ENCODE data around the gene TMEM145.

Gene TMEM145

GRCh38 chr19:42312370-42312769 is 739 bp upstream of the TMEM145 start:
- no peak for DNase-seq (ENCODE audit: low spot score)
- TF ChIP-seq CTCF (IDR thresholded peaks at IDR 0.05; ENCODE audit: extremely low read depth, missing control alignments), result no peak

- no peak for TF ChIP-seq CTCF (IDR thresholded peaks at IDR 0.05; ENCODE audit: extremely low read depth, missing control alignments)
- no peak for DNase-seq (ENCODE audit: low spot score)
These were observed 989 bp downstream of the TMEM145 start for GRCh38 chr19:42313840-42314755.

- no peak for TF ChIP-seq CTCF (IDR thresholded peaks at IDR 0.05; ENCODE audit: extremely low read depth, missing control alignments)
- DNase-seq (ENCODE audit: low spot score), result no peak
These were observed 1.9 kb downstream of the TMEM145 start for GRCh38 chr19:42315024-42315423.

- no peak for TF ChIP-seq CTCF (IDR thresholded peaks at IDR 0.05; ENCODE audit: extremely low read depth, missing control alignments)
- peak; percentile 88 for DNase-seq (ENCODE audit: low spot score)
These were observed 3.4 kb downstream of the TMEM145 start for GRCh38 chr19:42316223-42317211.

- no peak for DNase-seq (ENCODE audit: low spot score)
These were observed 4.4 kb downstream of the TMEM145 start for GRCh38 chr19:42317535-42317934.

GRCh38 chr19:42322305-42322704 is 9.2 kb downstream of the TMEM145 start:
- no peak for TF ChIP-seq CTCF (IDR thresholded peaks at IDR 0.05; ENCODE audit: extremely low read depth, missing control alignments)
- no peak for DNase-seq (ENCODE audit: low spot score)

More at GRCh38 chr19:42317535-42317934, 4.4 kb downstream of the TMEM145 start:
- peak; percentile 6 for TF ChIP-seq CTCF (IDR thresholded peaks at IDR 0.05; ENCODE audit: extremely low read depth, missing control alignments)

Measured in GM20000 (cell line).